Neural progenitor cell (in vitro differentiated cells): ENCODE results near the gene APOD.
"Not testable (repeated sequence)": the region's sequence is repeated elsewhere in the genome, so short reads cannot be mapped to it uniquely, and the experiment has no call there.

ENCODE experiments used
- CTCF ChIP-seq: fragments of 200-600 bp; sonication (generic); IDR thresholded peaks from 2 replicates; pipeline ENCODE4 v1.5.1; 2017; ENCODE audit warnings: antibody characterized with exemption, mild to moderate bottlenecking
- EZH2 ChIP-seq: fragments of 200-600 bp; sonication (generic); IDR thresholded peaks from 2 replicates; pipeline ENCODE4 v1.6.1; 2017; ENCODE audit warnings: antibody characterized with exemption, mild to moderate bottlenecking, moderate library complexity

GRCh38 chr3:195622523-195623170, 38.9 kb upstream of the APOD start:
- TF ChIP-seq CTCF, EZH2: not testable (repeated sequence)
